NCI-H1105 (cell line): ENCODE data around the gene SNRNP48.

Source experiments
- DNase-seq: peaks from one replicate; lab custom pipeline; 2025; lab: John Stamatoyannopoulos, UW

The SNRNP48 gene

DNA sequence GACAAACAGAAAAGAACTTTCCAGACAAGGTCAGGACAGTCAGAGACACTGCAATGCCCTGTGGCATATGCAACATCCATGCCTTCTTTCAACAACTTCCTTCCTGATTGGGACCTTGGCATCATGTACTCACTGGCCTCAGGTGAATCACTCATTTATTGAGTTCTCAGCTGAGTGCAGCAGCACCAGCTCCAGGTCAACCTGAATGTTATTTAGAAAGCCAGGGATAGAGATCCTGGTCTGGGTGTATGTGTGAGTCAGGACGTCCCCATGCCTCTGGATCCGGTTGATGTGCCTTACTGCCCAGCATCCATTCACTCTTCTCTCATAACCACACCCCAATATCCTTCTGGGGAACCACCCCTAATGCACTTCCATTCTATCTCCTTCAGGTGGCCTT is 54.4 kb downstream of the SNRNP48 start:
- DNase-seq: no peak

DNA sequence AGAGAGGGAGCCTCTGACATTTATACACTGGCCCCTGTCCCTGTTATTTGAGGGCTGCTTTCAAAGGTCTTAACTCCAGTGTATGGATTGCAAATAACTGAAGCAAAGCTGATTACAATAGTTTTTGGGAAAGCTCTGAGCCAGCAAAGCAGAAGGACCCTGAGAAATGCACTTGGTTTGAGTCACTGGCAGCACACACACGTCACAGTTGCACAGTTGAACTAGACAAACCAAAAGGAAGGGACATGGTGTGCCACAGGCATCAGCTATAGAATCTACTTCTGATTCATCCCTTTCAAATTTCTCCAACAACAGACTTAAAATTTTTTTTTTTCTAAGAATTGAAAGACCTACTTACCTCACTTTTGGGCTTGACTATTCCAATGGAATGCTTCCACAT is 56.4 kb downstream of the SNRNP48 start:
- no peak for DNase-seq

DNA sequence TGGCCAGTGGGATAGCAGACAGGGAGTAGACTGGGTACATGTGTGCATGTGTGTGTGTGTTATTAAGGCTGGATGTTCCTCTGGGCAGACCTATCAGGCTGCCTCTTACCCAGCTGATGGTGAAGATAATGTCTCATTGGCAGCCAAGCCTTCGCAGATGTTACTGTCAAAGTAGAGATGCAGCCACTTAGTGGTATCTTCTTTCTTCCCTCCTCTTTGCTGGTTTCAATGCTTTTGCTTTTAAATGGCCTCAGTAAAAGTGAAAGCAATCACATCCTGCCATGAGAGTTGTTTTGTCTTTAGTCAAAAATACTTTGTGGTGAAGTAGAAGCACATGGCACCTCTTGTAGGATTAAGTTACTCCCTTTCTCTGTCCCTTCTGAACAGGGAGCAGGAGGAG is 57.5 kb downstream of the SNRNP48 start:
- DNase-seq: no peak

DNA sequence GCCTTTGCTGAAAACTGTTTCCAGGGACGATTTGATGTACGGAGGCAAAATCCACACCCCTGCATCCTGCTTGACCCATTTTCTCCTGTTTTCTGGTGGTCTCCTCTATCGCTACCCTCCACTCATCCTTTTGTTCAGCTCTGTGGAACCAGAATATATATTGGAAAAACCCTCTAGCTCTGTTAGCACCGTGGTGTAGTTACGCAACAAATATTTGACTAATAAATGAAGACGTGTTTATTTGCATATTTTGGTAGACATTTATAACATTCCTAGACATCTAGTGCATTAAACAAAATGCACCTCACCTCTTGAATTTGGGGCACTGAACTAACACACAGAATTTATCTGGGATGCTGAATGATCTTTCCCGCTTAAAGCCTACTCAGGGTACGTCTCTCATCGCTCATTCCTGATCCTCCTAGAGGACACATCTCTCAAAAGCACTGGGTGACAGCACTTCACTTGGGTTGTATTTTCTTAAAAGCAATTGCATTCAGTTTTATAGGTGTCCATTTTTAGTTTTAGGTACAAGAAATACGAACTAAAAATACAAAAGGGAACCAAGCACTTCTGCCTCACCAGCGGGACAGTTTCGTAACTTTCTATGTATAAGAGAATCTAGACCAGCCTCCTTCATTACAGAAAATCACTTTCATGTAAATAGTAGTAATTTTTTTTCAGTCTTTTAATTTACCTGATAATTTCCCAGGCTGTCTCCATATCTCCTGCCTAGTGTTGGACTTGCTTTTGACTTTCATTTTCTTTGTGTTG is 59.2 kb downstream of the SNRNP48 start:
- DNase-seq: no peak

DNA sequence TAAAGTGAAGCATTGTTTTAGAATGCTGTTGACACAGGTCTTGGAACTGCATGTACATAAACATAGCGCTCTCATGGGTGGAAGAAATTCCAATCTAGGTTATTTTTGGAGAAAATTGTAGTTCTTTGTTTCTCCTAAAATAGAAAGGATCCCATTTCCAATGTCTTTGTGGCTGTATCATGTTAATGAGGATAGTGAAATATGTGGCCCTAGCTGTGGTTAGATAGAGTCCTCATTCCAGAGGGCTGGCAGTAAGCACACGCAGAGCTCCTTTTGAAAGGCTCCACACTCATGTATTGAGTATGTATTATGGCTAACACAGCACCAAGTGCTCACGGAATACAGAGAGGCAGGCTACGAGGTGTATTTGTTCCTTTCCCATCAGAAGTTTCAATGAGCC is 60.9 kb downstream of the SNRNP48 start:
- no peak for DNase-seq

DNA sequence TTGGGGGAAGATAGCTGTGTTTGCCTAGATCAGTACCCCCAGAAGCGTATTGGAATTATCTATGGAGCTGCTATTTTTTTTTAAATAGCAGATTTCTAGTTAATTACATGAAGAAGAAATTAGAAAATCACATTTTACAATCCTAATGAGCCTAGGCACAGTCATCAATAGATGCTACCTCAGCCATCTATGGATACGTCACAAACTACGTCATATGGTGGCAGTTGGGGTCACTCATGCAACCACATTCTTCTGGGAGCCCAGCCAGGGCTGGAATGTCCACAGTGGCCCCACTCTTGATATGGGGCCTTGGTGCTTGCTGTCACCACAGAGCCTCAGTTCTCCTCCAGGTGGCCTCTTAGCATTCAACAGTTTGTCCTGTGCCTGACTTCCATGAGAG is 63.0 kb downstream of the SNRNP48 start:
- no peak for DNase-seq

DNA sequence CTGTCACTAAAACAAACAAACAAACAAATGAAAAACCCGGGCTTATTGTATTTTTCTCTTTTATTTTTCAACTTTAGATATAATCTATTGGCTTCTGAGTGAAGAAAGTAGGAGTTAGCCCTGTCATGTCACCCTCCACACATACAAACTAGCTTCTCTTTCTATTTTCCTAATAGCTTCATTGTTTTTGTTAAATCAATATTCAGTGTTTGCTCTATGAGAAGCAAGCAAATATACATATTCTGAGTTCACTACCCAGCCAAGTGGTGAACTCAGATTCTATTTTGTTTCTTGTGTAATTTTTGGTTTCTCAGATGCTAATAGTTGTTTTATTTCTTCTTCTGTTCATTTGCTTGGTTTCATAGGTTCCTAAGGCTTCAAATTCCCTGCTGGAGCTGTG is 66.4 kb downstream of the SNRNP48 start:
- DNase-seq: no peak

DNA sequence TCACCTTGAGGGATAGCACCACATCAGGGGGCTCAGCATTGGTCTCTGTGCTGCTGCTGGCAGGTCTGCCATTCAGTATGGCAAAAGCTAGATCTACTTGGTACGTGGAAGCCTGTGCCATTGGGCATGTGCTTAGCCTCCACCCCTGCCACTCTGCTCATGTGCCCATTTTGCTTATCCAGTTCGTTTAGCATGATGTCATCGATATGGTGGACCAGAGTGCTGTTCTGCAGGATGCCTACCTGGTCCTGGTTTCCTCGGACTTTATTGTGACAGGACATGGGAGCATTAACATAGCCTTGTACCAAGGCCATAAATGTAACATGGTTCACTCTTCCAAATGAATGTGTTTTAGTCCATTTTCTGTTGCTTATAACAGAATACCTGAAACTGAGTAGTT is 68.5 kb downstream of the SNRNP48 start:
- no peak for DNase-seq

DNA sequence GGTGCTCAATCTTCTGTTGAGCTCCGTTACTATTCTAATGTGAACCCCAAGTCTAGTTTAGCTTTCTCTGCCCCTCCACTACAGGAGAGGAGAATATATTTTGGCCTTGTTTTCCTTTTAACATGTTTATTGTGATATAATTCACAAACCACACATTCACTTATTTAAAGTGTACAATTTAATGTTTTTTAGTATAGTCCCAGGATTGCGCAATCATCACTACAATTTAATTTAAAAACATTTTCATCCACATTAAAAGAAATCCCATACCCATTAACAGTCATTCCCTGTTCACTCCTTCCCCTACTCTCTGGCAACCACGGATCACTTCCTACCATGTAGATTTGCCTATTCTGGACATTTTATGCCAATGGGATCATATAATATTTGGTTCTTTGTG is 71.4 kb downstream of the SNRNP48 start:
- no peak for DNase-seq
